ENCODE data around the gene SECTM1.

SECTM1 gene

DNA sequence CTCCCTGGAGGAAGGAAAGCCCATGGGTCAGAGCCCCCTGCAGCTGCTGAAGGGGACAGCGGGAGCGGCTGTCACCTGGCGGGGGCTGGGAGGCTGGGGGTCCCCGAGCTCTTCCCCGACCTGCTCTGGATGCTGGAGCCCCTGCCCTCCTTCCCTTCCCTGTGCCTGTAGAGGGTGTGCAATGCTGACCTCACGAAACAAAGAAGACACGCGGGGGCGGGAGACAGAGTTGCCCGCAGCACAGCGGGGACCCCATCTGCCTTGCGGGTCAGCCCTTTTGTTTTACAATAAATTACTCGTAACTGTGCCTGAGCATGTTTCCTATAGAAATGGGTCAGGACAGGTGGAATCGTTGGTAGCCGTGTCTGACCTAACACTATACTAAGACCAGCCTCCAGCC lies 6.3 kb downstream of the SECTM1 start:
- DNase-seq: no peak

DNA sequence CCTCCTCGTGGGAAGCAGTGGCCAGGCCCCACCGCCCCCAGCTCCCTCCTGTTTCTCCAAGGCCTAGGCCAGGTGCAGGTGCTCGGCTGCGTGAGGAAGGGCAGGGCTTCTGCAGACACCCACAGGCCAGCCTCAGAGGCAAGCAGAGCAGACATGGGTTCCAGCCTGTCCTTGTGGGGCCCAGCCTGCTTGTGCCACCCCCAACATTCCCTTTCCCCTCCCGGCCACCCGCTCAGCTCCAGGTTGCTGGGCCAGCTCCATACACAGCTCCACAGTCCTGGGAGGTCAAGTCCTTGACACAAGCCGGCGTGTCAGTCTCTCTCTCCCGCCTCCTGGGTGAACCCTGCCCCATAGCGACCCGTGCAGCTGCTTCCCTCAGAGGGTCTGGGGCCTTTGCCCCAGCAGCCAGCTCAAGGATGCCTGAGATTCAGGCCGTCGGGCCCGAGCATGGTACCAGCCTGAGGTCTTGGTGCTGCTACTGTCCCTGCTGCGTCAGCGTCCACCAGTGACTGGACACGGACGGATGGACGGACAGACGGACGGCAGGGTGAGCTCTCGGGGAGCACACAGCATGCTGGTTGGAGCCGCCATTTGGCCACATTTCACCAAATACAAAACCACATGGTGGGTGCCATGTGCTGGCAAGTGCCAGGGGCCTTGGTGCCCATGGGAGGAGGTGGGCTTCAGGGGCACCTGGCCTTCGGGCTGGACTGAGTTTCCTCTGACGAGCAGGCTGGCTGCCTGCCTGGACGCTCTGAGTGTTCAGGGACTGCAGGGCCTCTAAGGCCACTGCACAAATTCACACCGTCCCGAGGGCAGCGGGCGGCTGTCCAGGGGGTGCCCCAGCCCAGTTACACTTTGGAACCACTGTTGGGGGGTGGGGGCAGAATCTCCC lies 8.0 kb downstream of the SECTM1 start:
- no peak for DNase-seq

GRCh38 chr17:82324566-82325285 lies 8.8 kb downstream of the SECTM1 start:
- no peak for DNase-seq

DNA sequence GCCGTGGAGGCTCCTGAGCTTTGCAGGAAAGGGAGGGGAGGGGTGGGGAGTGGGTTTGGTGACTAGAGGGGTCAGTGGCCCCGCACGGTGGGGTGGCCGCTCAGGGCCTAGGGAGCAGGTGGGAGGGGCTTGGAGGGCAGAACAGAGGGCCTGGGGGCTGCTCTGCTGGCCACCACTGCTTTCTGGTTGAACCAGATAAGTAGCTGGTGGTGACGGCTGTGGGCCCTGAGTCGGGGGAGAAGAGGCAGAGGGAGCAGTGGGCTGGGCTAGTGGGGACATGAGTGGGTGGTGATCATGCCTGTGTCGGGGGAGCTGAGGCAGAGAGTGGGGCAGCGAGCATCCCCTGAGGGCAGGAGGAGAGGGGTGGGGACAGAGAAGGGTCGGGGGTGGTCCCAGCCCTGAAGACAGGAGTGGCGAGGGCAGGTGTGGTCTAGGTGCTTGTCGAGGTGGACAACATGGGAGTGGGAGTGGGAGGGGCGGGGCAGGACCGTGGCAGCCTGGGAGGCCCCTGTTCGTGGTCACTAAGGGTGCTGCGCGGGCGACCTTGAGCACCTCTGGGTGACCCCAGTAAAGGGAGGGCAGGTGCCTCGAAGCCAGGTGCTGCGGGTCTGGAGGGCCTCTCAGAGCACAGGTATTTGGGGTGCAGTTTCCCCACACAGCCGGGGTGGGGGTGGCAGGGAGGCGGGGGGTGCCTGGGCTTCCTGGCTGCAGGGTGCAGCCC lies 9.9 kb downstream of the SECTM1 start:
- DNase-seq: no peak

- DNase-seq: no peak
Observed at GRCh38 chr17:82322526-82323453, 10.8 kb downstream of the SECTM1 start.

GRCh38 chr17:82321947-82322466 lies 11.6 kb downstream of the SECTM1 start:
- DNase-seq: no peak

- DNase-seq: no peak
Observed at GRCh38 chr17:82320956-82321927, 12.3 kb downstream of the SECTM1 start.

DNA sequence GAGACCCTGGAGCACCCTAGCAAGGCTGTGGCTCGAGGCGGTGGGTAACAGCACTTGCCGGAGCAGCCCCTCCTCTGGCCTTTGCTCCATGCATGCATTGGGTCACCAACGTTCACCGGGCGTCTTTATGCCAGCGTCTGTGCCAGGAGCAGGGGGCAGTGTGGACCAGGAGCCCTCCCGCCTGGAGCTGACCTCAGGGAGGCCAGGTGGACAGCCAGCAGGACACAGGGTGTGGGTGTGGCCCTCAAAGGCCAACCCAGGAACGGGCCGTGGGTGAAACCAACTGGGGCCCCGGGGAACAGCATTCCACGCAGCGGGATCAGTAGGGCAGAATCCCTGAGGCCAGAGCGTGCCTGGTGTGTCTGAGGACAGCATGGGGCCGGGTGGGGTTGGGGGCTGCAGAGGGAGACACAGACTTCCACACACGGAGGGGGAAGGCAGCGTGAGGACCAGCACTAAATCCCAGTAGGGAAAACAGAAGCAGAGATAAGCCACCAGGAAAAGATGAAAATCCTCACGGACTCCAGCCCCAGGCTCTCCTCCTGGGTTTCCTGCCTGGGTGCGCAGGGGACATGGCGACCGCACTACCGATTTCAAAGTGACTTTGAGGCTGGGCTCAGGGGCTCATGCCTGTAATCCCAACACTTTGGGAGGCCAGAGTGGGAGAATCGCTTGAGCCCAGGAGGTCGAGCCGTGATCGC lies 13.3 kb downstream of the SECTM1 start:
- DNase-seq: no peak

GRCh38 chr17:82319619-82320062 lies 13.9 kb downstream of the SECTM1 start:
- DNase-seq: no peak

DNA sequence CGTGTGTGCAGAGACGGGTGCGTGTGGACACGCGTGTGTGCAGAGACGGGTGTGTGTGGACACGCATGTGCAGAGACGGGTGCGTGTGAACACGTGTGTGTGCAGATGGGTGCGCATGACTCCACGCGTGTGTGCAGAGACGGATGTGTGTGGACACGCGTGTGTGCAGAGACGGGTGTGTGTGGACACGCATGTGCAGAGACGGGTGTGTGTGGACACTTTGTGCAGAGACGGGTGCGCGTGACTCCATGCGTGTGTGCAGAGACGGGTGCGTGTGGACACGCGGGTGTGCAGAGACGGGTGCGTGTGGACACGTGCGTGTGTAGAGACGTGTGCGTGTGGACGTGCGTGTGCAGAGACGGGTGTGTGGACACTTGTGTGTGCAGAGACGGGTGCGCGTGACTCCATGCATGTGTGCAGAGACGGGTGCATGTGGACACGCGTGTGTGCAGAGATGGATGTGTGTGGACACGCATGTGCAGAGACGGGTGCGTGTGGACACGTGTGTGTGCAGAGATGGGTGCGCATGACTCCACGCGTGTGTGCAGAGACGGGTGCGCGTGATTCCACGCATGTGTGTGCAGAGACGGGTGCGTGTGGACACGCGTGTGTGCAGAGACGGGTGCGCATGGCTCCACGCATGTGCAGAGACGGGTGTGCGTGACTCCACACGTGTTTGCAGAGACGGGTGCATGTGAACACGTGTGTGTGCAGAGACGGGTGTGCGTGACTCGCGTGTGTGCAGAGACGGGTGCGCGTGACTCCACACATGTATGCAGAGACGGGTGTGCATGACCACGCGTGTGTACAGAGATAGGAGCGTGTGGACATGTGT lies 14.6 kb downstream of the SECTM1 start:
- DNase-seq: no peak

GRCh38 chr17:82318169-82318498 lies 15.4 kb downstream of the SECTM1 start:
- DNase-seq: no peak

GRCh38 chr17:82317394-82318168 lies 16.0 kb downstream of the SECTM1 start, which contains the start of gene CD7:
Gene CD7 (minus strand): TSS chr17:82317608. CDS start chr17:82317495, 113 bp downstream.
- DNase-seq: no peak

DNA sequence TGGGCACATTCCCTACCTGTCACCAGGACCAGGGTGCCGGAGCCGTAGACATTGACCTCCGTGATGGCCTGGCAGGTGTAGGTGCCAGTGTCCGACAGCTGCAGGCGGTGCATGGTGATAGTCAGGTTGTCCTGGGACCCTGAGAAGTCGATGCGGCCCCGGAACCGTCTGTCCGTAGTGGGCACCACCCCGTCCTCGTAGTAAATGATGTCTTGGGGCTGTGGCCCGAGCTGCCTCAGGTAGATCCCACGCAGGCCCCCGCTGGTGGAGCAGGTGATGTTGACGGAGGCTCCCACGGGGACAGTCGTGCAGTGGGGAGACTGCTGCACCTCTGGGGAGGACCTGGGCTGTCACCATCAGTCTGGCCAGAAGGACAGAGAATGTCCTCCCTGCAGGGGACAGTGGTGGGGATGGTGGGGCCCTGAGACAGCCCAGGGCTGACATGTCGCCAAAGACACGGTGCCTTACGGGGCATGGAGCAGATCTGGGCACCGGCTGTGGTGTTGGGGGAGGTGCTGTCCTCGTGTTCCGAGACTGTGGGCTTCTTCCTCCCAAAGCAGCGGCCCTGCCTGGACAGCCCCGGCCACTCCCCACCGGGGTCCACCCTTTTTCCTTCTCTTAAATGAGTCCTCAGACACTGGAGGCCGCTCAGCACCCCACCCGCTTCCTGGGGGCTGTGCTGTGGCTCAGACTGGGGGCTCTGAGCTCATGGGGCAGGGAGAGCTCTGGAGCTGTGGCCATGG lies 16.7 kb downstream of the SECTM1 start:
- no peak for DNase-seq

GRCh38 chr17:82315703-82316358 lies 17.7 kb downstream of the SECTM1 start:
- DNase-seq: no peak

DNA sequence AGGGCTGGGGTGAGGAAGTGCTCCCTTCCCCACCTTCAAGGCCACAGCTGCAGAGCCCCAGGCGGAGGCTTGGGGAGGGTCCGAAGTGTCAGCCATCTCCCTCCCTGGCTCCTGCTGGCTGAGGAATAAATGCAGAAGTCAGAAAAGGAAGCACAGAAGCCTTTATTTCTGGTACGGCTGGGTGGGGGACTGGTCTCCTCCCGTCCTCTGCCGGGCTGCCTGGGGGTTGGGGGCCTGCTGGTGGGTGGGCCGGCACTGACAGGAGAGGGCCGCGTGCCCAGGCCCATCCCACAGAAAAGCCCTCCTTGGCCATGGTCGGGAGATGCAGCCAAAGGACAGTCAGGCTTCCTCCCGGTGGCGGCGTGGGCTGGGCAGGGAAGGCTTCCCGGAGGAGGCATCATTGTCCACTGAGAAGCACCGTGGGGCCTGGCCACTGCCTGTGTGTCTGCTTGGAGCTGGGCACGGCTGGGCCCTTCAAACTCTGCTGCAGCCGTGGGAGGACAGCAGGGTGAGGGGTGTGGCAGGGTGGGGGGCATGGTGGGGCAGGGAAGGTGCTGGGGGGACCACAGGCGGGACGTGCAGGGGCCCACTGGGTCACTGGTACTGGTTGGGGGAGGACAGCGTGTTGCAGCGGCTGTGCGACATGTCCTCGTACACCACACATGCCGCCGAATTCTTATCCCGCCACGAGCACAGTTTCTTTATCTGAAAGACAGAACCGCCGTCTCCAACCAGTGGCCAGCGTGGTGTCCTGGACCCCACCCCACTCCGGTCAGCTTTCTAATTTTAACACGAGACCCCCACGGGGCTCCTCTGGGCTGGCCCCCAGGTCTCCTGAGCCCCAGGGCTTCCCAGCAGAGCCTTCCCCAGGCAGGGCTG lies 18.6 kb downstream of the SECTM1 start:
- DNase-seq: no peak

All from SHP77 (cell line).